Esophagus muscularis mucosa (tissue), 4 donors: ENCODE data around the gene FASTK.

Experiments
- CTCF ChIP-seq, 3 experiments: fragments of 200-600 bp in 2 of 3; fragments of 450-650 bp in 1 of 3; sonication (generic) in 2 of 3; IDR thresholded peaks; one replicate each; pipeline ENCODE4 v1.5.1; 2017 to 2019; ENCODE audit warnings: antibody characterized with exemption in 3 of 3, mild to moderate bottlenecking in 2 of 3, moderate library complexity in 1 of 3
- EP300 ChIP-seq: sonication (generic); formaldehyde crosslinking; IDR thresholded peaks from one replicate; pipeline ENCODE4 v1.6.1; 2017; ENCODE audit warnings: antibody characterized with exemption
- POLR2AphosphoS5 ChIP-seq, 2 donors: sonication (generic); formaldehyde crosslinking; IDR thresholded peaks; one replicate each; pipeline ENCODE4 v1.6.1; 2017; ENCODE audit warnings: antibody characterized with exemption in 2 of 2

- TF ChIP-seq EP300 (no peak), CTCF (IDR thresholded peaks at IDR 0.05) (peak in 1 of 3 experiments; percentile 7), POLR2AphosphoS5 (IDR thresholded peaks at IDR 0.05) (peak; percentile 66 to 77)
Observed at GRCh38 chr7:151083071-151083823, 2.6 kb upstream of the FASTK start, which contains the start of gene TMUB1.
